ENCODE data around the gene LRPPRC. TPM values are rescaled to one million over a fixed set of nuclear protein-coding genes. Genes with fewer than 3 reads are reported as not detected.

The LRPPRC gene
- total RNA-seq, 1 donor from 2014 or later = 92.8 TPM

DNA sequence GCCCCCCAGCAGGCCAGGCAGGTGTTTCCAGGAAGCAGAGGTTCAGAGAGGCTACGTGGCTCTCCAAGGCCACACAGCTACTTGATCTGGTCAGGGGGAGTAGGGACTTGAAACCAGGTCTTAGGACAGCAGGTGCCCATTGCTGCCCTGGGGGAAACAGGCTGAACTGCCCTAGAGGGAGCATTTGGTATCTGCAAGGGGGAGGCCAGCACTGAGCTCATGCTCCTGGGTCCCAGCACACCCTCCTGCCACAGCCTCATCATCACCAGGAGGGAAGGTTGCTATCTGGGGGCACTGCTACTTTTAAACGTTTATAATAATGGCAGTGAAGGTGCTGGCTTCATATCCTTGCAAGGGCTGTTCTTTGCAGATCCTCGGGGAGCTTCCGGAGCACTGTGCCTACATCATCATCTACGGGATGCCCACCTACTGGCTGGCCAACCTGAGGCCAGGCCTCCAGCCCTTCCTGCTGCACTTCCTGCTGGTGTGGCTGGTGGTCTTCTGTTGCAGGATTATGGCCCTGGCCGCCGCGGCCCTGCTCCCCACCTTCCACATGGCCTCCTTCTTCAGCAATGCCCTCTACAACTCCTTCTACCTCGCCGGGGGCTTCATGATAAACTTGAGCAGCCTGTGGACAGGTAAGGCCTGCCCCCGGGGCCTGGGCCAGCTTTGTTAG, 120.9 kb downstream of the LRPPRC start:
- Histone ChIP-seq H3K36me3 (ENCODE audit: control insufficient read depth, insufficient read depth, low read length) (no peaks in the 10 kb centered on the region), H3K27me3 (ENCODE audit: control insufficient read depth, insufficient read depth, low read length) (peaks cover 5% of the 10 kb centered on the region), H3K4me3 (ENCODE audit: low read depth, low read length) (no peak overlapping the region)
- DNase-seq (ENCODE audit: low read depth) = no peak
- TF ChIP-seq, protein P1, sequence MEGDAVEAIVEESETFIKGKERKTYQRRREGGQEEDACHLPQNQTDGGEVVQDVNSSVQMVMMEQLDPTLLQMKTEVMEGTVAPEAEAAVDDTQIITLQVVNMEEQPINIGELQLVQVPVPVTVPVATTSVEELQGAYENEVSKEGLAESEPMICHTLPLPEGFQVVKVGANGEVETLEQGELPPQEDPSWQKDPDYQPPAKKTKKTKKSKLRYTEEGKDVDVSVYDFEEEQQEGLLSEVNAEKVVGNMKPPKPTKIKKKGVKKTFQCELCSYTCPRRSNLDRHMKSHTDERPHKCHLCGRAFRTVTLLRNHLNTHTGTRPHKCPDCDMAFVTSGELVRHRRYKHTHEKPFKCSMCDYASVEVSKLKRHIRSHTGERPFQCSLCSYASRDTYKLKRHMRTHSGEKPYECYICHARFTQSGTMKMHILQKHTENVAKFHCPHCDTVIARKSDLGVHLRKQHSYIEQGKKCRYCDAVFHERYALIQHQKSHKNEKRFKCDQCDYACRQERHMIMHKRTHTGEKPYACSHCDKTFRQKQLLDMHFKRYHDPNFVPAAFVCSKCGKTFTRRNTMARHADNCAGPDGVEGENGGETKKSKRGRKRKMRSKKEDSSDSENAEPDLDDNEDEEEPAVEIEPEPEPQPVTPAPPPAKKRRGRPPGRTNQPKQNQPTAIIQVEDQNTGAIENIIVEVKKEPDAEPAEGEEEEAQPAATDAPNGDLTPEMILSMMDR (IDR thresholded peaks at IDR 0.05; ENCODE audit: insufficient read depth, low read length, poor library complexity, severe bottlenecking) = no peak

DNA sequence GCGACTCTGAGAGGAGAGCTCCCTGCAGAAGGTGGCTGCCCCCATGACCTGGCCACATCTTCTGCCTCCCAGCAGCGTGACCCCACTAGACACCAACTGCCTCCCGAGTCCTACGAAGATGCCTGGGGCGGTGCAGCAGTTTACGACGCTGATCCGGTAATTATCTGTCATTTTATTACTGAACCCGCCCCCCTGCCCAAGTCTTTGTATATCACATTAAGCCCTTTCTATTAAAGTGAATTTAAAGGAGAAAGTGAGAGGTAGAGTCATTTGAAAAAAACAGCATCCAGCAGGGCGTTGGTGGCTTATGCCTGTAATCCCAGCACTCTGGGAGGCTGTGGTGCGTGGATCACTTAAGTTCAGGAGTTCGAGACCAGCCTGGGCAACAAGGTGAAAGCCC, 123.6 kb downstream of the LRPPRC start:
- H3K4me3 ChIP-seq (ENCODE audit: low read depth, low read length) = no peak overlapping the region
- no peak for DNase-seq (ENCODE audit: low read depth)
- TF ChIP-seq, protein P1 (IDR thresholded peaks at IDR 0.05; ENCODE audit: insufficient read depth, low read length, poor library complexity, severe bottlenecking) = no peak
- H3K36me3 ChIP-seq (ENCODE audit: control insufficient read depth, insufficient read depth, low read length) = no peaks in the 10 kb centered on the region
- H3K27me3 ChIP-seq (ENCODE audit: control insufficient read depth, insufficient read depth, low read length) = peaks cover 7% of the 10 kb centered on the region

DNA sequence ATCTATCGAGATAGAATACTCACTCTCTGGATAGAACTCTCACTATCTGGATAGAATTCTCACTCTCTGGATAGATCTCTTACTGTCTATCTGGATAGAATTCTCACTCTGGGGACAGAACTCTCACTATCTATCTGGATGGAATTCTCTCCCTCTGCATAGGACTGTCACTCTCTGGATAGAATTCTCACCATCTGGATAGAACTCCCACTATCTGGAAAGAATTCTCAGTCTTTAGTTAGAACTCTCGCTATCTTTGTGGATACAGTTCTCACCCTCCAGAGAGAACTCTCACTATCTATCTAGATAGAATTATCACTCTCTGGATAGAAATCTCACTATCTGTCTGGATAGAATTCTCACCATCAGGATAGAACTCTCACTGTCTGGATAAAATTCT, 140.5 kb downstream of the LRPPRC start:
- Histone ChIP-seq H3K27me3 (ENCODE audit: control insufficient read depth, insufficient read depth, low read length) (peaks cover 9% of the 10 kb centered on the region), H3K36me3 (ENCODE audit: control insufficient read depth, insufficient read depth, low read length) (no peaks in the 10 kb centered on the region), H3K4me3 (ENCODE audit: low read depth, low read length) (no peak overlapping the region)
- no peak for DNase-seq (ENCODE audit: low read depth)
- TF ChIP-seq, protein P1 (IDR thresholded peaks at IDR 0.05; ENCODE audit: insufficient read depth, low read length, poor library complexity, severe bottlenecking) = no peak

DNA sequence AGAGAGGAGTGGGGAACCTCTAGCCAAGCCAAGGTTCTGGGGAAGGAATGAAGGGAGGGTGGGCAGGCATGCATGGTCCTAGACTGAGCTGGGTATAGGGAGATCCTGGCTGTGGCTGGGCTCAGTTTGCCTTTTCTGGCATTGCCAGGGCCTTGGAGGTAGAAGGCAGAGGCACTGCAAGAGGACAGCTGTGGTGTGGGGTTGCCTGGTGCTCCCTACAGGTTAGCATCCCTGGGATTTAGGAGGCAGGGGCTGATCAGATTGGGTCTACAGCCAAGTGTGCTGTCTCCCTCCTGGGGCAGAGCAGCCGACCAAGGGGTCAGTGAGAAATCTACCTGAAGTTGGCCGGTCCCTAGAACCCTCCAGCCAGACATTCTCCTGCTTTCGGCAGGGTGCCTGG, 141.1 kb downstream of the LRPPRC start:
- no peak for DNase-seq (ENCODE audit: low read depth)
- H3K36me3 ChIP-seq (ENCODE audit: control insufficient read depth, insufficient read depth, low read length) = no peaks in the 10 kb centered on the region
- H3K27me3 ChIP-seq (ENCODE audit: control insufficient read depth, insufficient read depth, low read length) = peaks cover 8% of the 10 kb centered on the region
- TF ChIP-seq, protein P1 (IDR thresholded peaks at IDR 0.05; ENCODE audit: insufficient read depth, low read length, poor library complexity, severe bottlenecking) = no peak
- no peak overlapping the region for H3K4me3 ChIP-seq (ENCODE audit: low read depth, low read length)

DNA sequence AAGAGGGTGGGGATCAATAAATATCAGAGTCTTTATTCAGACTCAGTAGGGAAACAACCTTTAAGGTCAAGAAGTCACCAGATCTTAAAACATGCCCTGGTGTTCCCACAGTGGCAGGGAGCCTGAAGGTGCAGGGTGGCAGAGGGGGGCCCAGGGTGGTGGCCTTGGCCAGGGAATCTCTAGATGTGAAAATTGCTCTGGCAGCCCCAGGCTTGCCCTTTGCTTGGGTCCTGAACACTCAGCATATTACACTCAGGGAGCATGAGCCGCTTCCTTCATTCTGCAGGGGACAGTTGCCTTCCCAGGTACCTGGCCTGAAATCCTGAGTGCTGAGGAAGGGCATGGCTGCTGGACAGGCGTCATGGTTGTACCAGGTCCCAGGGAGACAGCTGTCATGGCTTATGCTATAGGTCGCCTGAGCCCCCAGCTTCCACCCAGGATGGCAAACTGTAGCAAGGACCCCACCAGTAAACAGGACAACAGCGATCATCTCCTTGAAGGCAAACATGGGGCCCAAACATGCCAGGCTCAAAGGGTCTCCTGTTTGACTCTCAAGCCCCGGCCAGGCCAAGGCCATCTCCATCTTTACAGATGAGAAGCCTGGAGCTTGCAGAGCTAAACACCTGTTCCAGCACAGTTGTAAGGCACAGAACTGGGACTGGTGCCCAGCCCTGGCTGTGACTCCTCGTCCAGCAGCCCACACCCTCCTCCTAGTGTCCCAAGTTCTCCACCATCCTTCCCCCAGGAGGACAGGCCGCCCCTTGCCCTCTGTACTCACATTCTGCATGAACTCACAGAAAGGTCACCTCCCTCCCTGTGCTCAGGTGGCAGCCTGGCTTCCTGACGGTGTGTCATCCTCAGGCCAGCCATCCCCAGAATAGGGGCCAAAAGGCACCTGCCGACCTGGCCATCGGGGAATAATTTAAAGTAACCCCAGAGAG, 142.4 kb downstream of the LRPPRC start:
- TF ChIP-seq, protein P1 (IDR thresholded peaks at IDR 0.05; ENCODE audit: insufficient read depth, low read length, poor library complexity, severe bottlenecking) = no peak
- Histone ChIP-seq H3K4me3 (ENCODE audit: low read depth, low read length) (no peak overlapping the region), H3K36me3 (ENCODE audit: control insufficient read depth, insufficient read depth, low read length) (no peaks in the 10 kb centered on the region), H3K27me3 (ENCODE audit: control insufficient read depth, insufficient read depth, low read length) (peaks cover 8% of the 10 kb centered on the region)
- no peak for DNase-seq (ENCODE audit: low read depth)

Measured in kidney epithelial cell (primary cell).